LNCaP clone FGC (cell line): Measurements from ENCODE around the gene PCSK2.

Source experiments
- DNase-seq: peaks from one replicate; pipeline ENCODE4 v3.0.0-alpha.2; 2011; ENCODE audit warnings: low read depth
- H3K4me3 ChIP-seq: 2 replicates; pipeline ENCODE4 v1.5.1; 2011; ENCODE audit warnings: mild to moderate bottlenecking, low read depth, low read length, control low read depth
- CTCF ChIP-seq: IDR thresholded peaks from 2 replicates; pipeline ENCODE4 v1.5.1; 2012; ENCODE audit warnings: mild to moderate bottlenecking; ENCODE audit not compliant: control insufficient read depth, insufficient read depth; ENCODE audit errors: extremely low read depth

The PCSK2 gene

GRCh38 chr20:17287503-17287902, 60.7 kb downstream of the PCSK2 start:
- no peak for DNase-seq
- no peak overlapping the region for H3K4me3 ChIP-seq
- no peak for TF ChIP-seq CTCF

- DNase-seq = no peak
- no peak for TF ChIP-seq CTCF
- no peak overlapping the region for H3K4me3 ChIP-seq
Observed at GRCh38 chr20:17287998-17288397, 61.2 kb downstream of the PCSK2 start.

GRCh38 chr20:17295151-17295726, 68.4 kb downstream of the PCSK2 start:
- DNase-seq = no peak
- TF ChIP-seq CTCF = no peak
- H3K4me3 ChIP-seq = no peak overlapping the region

GRCh38 chr20:17295991-17296390, 69.2 kb downstream of the PCSK2 start:
- DNase-seq = no peak
- no peak overlapping the region for H3K4me3 ChIP-seq
- TF ChIP-seq CTCF = no peak

- DNase-seq = no peak
- no peak overlapping the region for H3K4me3 ChIP-seq
- TF ChIP-seq CTCF = no peak
Observed at GRCh38 chr20:17298171-17298570, 71.3 kb downstream of the PCSK2 start.

- DNase-seq = no peak
- TF ChIP-seq CTCF = no peak
- no peak overlapping the region for H3K4me3 ChIP-seq
Observed at GRCh38 chr20:17298751-17299150, 71.9 kb downstream of the PCSK2 start.

GRCh38 chr20:17300113-17300512, 73.3 kb downstream of the PCSK2 start:
- DNase-seq = no peak
- no peak for TF ChIP-seq CTCF
- no peak overlapping the region for H3K4me3 ChIP-seq
